Stimulated activated CD4-positive, alpha-beta T cell treated with anti-CD3 and anti-CD28 coated beads, Interleukin-12 subunit alpha, Interleukin-12 subunit beta, amount 100 ng/mL, for 48 hours (primary cell): ENCODE results near the gene NR2C2.

Source experiments
- DNase-seq, 3 donors: peaks; one replicate each; pipeline ENCODE4 v3.0.0-alpha.2; 2020; ENCODE audit warnings: low read depth in 2 of 3, low spot score in 1 of 3

Gene NR2C2

DNA sequence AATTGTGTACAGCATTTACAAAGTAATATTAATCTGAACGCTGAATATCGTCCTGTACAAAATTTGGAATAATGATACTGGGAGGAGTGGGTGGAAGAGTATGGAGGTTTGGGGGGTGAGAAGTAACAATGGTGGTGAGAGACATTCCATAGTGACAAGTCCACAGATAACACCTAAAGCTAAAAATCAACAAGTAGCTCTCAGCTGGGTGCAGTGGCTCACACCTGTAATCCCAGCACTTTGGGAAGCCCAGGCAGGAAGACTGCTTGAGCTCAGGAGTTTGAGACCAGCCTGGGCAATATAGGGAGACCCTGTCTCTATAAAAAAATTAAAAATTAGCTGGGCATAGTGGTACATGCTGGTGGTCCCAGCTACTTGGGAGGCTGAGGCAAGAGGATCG, 112.6 kb downstream of the NR2C2 start:
- DNase-seq = no peak

GRCh38 chr3:15063238-15063637, 115.9 kb downstream of the NR2C2 start:
- DNase-seq = no peak

DNA sequence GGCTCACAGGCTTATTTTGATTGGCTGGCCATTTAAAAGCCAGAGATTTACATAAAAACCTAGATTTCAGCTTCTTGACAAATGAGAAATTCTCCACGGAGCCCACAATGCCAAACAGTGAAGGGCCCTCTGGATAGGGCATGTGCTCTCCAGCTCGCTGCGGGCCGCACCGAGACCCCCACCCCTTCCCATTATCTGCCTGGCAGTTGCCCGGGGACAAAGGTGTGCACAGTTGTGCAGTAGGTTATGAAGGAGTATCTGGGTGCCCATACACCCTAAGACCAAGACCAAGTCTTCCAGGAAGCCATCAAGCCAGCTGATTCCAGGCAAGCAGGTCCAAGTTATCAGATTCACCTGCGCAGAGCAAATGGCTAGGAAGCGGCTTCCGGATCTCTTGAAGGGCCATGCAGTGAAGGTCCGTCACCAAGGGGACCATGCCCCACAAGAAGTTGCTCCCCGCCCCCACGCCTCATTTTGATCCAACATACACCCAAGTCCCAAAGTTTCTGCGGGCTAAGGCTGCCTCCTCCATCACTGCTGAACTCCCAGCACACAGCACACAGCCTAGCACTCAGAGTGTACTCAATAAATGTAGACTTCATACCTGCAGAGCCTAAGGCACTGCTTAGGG, 116.4 kb downstream of the NR2C2 start:
- DNase-seq = no peak

DNA sequence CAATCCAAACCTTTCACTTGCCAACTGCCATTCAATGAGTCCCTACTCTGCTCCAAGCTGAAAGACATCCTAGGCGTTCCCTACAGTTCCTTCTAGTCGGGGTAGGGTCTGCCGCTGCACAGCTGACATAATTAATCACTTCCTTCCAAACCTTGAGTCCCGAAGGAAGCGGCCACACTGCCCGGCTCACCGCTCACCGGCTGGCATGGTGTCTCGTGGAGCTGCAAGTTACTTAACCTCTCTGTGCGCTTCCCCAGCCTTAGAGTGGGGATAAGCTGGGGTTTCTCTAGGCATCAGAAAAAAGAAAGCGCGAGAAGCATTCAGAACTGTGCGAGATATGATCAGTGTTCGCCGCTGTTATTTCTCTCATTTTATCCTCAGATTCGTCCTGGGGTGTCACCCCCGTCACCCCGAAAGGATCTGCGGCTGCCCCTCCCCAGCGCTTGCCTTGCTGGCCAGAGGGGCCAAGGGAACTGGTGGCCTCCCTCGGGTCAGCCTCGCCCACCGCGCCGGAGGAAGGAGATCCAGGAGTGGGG, 117.0 kb downstream of the NR2C2 start:
- no peak for DNase-seq

GRCh38 chr3:15064835-15065549, 117.6 kb downstream of the NR2C2 start, which contains the start of gene MRPS25:
MRPS25 (minus strand) TSS chr3:15065315; CDS start chr3:15065194, 121 bp downstream.
- peak; percentile 76 to 87 (median 86) for DNase-seq

DNA sequence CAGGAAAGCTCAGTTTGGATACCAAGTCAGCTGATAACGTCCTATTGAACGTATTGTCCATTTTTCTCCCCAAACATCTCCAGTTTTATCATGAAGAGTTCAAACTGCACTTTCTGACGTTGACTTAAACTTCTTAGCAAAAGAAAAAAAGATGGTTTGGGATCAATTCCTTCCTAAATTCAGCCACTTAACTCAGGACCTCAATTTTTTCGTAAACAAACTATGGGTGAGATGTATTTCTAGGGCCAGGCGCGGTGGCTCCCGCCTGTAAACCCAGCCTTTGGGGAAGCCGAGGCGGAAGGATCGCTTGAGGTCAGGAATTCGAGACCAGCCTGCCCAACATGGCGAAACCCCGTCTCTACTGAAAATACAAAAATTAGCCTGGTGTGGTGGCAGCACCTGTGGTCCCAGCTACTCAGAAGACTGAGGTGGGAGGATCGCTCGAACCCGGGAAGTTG, 118.2 kb downstream of the NR2C2 start:
- DNase-seq = no peak

- DNase-seq = no peak
Observed at GRCh38 chr3:15066467-15066866, 119.1 kb downstream of the NR2C2 start.

- DNase-seq = no peak
Observed at GRCh38 chr3:15069441-15069840, 122.1 kb downstream of the NR2C2 start.

GRCh38 chr3:15071699-15072098, 124.3 kb downstream of the NR2C2 start:
- no peak for DNase-seq

DNA sequence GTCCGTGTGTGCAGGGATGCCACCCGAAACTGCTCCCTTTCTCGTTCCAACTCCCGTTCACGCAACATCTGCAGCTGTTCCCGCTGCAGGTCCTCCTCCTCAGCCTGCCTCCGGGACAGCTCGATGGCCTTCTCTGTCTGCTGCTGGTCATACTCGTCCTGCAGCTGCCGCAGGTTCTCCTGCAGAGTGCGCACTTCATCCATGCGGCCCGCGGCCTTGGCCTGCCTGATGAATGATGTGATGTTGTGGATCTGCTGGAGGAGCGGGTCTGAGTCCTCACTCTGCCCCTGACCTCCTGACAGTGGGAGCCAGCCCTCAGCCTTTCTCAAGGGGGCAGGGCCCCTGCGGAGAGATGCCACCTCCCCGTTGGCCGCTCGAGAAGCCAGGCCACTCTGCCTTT, 127.1 kb downstream of the NR2C2 start:
- DNase-seq = no peak

DNA sequence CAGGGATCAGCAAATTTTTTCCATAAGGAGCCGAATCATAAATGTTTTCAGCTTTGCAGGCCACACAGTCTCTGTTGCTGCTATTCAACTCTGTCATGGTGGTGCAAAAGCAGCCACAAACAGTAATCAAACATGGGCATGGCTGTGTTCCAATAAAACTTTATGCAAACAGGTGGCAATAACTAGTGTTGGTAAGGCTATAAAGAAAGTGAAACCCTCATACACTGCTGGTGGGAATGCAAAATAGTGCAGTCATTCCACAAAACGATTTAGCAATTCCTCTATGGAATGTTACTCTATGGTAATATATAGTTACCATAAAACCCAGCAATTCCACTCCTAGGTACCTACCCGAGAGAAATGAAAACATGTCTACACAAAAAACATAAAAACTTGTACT, 131.7 kb downstream of the NR2C2 start:
- no peak for DNase-seq

DNA sequence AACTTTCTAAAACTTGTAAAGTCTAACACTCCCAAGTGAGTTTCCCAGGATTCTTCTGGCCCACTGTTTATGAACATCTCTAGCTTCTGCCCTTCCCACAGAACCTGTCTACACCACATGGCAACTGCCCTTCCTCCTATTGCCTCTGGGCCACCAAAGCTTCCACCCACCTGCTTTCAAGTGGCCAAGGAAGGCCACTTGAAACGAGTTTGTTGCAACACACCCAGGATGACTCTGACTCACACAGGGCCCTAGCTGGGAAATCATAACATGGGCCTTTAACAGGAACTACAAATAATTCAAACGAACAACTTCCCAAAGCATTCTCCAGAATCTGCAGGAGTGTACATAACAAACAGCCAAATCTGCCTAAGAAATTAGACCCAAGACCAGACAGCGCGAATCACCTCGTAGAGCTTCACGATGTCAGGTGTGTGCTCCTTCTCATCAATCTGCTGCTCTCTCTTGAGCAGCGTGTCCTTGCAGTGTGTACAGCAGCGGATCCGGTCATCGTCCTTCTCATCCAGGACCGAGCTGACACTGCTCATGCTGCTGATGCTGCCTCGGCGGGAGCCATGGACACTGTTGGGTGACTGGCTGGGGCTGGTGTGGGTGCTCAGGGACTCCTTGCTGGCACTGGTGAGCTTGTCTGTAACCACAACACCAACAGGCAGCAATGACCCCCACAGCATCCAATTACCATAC, 134.7 kb downstream of the NR2C2 start:
- no peak for DNase-seq

GRCh38 chr3:15083252-15083651, 135.9 kb downstream of the NR2C2 start:
- no peak for DNase-seq

DNA sequence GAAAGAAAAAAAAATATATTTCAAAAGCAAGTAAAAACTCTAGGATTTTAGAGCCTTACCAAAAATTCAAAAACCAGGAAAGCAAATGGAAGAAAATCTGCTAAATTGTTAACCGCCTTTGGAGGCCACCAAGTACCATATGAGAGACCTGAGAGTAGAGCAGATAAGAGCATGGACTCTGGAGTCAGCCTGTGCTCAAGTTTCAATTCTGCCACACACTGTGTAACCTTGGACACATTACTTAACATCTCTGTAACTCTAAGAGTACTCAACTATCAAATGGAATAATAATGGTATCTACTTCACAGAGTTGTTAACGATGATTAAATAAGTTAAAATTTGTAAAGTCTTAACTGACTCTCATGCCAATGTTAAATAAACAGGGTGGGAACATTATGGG, 138.9 kb downstream of the NR2C2 start:
- no peak for DNase-seq

DNA sequence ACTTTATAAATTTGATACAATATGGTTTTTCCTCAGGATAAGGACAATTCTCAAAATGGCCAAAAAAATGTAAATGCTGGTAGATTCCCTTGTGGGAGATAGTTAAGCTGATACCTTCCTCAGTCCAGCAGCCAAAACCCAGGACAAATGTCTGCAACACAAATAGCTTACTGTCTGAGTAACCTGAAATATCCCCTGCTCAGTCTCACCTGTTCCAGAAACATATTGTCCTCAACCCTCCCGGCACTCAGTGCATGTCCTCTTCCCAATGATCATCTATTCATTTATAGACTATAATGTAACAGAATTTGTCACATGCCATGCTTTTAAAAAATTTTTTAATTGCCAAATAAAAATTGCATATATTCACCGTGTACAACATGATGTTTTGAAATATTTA, 139.3 kb downstream of the NR2C2 start:
- DNase-seq = no peak

GRCh38 chr3:15089201-15089600, 141.8 kb downstream of the NR2C2 start:
- DNase-seq = no peak

DNA sequence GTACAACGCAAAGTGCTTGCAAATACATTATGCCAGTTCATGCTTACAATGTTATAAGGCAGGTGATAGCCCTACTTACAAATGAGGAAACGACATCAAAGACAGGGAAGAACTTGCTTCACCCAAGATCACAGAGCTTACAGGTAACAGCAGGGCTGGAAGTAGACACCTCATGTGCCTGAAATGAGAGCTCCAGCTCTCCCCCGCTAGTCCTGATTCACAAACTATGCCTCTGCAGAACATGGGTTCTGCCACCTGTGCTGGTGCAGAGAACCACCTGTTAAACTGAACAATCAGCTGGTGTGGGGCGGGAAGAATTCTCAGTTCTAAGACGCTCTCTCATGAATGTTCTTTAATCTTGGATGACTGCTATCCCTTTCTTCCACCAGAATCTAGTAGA, 144.2 kb downstream of the NR2C2 start:
- DNase-seq = no peak

GRCh38 chr3:15092686-15093085, 145.3 kb downstream of the NR2C2 start:
- no peak for DNase-seq

DNA sequence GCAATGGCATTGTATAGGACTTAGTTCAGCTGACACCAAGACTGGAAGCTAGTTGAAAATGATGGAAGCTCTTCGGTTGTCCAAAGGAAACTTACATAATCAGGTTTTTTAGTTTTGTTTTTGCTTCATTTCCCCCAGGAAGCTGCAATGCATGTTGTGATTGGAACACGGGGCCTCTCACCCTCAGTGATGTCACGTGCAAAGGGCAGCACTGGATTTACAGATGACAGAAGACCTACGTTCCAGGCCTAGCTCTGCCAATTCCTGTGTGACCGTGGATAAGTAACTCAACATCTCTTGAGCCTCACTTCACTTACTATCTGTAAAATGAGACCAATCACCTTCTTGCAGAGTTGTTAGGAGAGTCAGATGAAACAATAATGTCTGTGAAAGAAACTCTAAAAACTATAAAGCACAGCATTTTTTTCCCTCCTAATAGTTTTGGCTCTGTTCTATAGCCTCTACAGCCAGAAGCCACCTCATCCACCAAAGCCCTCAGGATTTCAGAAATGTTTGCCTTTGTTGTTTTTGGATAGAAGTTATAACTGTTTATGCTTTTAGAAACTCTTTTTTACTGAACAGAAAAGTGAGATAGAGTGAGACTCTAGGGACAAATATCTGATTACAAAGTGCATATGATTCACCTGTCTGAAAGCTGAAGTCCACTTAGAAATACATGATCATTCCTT, 146.9 kb downstream of the NR2C2 start:
- DNase-seq = no peak

GRCh38 chr3:15096046-15096445, 148.7 kb downstream of the NR2C2 start:
- no peak for DNase-seq

DNA sequence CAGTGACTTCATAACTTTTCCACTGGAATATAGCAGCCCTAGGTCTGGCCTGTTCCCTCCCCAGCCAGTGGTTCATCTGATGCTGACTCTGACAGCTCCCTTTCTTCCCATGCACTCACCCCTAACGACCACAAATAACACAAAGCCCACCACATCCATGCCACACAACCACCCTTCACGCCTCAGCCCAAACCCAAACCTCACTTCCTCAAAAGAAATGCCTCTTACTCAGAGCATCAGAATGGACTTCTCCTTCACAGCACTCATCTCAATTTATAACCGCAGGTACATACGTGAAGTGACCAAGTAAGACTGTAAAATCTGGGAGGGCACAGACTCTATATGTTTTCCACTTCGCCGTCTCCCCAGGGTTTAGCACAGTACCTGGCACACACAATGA, 150.5 kb downstream of the NR2C2 start:
- DNase-seq = peak; percentile 16 to 48 (median 35)
